Colonic mucosa (tissue), 4 donors: ENCODE measurements around the gene GRHL1. TPM values are rescaled to one million over a fixed set of nuclear protein-coding genes. Genes with fewer than 3 reads are reported as not detected.

Experiments used
- DNase-seq: peaks from one replicate; pipeline ENCODE4 v3.0.0-alpha.2; 2020
- H3K27ac ChIP-seq: fragments of 200-600 bp; one replicate; pipeline ENCODE4 v1.8.0; 2021
- H3K27me3 ChIP-seq: fragments of 200-600 bp; one replicate; pipeline ENCODE4 v1.8.0; 2021
- H3K36me3 ChIP-seq: fragments of 200-600 bp; one replicate; pipeline ENCODE4 v1.8.0; 2021
- H3K4me1 ChIP-seq: fragments of 200-600 bp; one replicate; pipeline ENCODE4 v1.8.0; 2021; ENCODE audit warnings: mild to moderate bottlenecking
- H3K4me3 ChIP-seq: fragments of 200-600 bp; one replicate; pipeline ENCODE4 v1.8.0; 2021
- H3K9ac ChIP-seq, 2 donors: one replicate each; pipeline ENCODE4 v1.7.0; 2013; ENCODE audit warnings: control low read depth in 2 of 2, low read depth in 2 of 2, low read length in 2 of 2
- H3K9me3 ChIP-seq: fragments of 200-600 bp; one replicate; pipeline ENCODE4 v1.8.0; 2021
- CTCF ChIP-seq: fragments of 200-600 bp; IDR thresholded peaks from one replicate; pipeline ENCODE4 v1.8.0; 2022; ENCODE audit warnings: antibody characterized with exemption, mild to moderate bottlenecking
- intact Hi-C: fragments of 100-400 bp; cut with DNase I; formaldehyde crosslinking; loops from one replicate; pipeline ENCODE4 v1.14.1; 2022
- total RNA-seq, 2 donors: library from RNA; stranded (reverse); fragmentation: NEBNext Ultra II Directional in 1 of 2; extraction: Animal tissue kit (Norgen Biotek cat#: 25700) in 1 of 2; gene quantifications; one replicate each; pipeline ENCODE4 v1.2.1, GENCODE V29; 2021
- donor health status: healthy.
- donor health status: DM: no; HTN: no; CAD: no.
- donor health status: DM: no; HTN: no; CAD: no.

GRHL1 gene
- total RNA-seq, 2 donors from 2014 or later = 1.6 to 1.9 TPM

GRCh38 chr2:9944330-9944758 is 7.1 kb upstream of the GRHL1 start:
- DNase-seq = no peak
- H3K9ac ChIP-seq = no peak overlapping the region
- no peak overlapping the region for H3K4me3 ChIP-seq
- no peaks in the 10 kb centered on the region for H3K36me3 ChIP-seq
- H3K27ac ChIP-seq = no peak overlapping the region
- no peak for TF ChIP-seq CTCF
- H3K4me1 ChIP-seq = peaks cover 4% of the 10 kb centered on the region
- intact Hi-C loops = no loop called here
- no peaks in the 10 kb centered on the region for H3K27me3 ChIP-seq
- no peaks in the 10 kb centered on the region for H3K9me3 ChIP-seq

GRCh38 chr2:9945596-9945995 is 5.9 kb upstream of the GRHL1 start:
- H3K4me3 ChIP-seq = no peak overlapping the region
- no peak overlapping the region for H3K27ac ChIP-seq
- DNase-seq = no peak
- no peaks in the 10 kb centered on the region for H3K4me1 ChIP-seq
- no peak overlapping the region for H3K9ac ChIP-seq
- no peaks in the 10 kb centered on the region for H3K36me3 ChIP-seq
- no peaks in the 10 kb centered on the region for H3K27me3 ChIP-seq
- TF ChIP-seq CTCF = no peak
- intact Hi-C loops = no loop called here
- no peaks in the 10 kb centered on the region for H3K9me3 ChIP-seq

GRCh38 chr2:9946076-9946475 is 5.4 kb upstream of the GRHL1 start:
- TF ChIP-seq CTCF = no peak
- no peaks in the 10 kb centered on the region for H3K9me3 ChIP-seq
- no peak overlapping the region for H3K9ac ChIP-seq
- intact Hi-C loops = no loop called here
- H3K27ac ChIP-seq = no peak overlapping the region
- no peaks in the 10 kb centered on the region for H3K36me3 ChIP-seq
- H3K4me3 ChIP-seq = no peak overlapping the region
- no peak for DNase-seq
- H3K27me3 ChIP-seq = no peaks in the 10 kb centered on the region
- no peaks in the 10 kb centered on the region for H3K4me1 ChIP-seq

GRCh38 chr2:9946818-9947217 is 4.7 kb upstream of the GRHL1 start:
- Histone ChIP-seq H3K27me3 (no peaks in the 10 kb centered on the region), H3K9ac (no peak overlapping the region), H3K36me3 (no peaks in the 10 kb centered on the region), H3K4me3 (no peak overlapping the region), H3K9me3 (no peaks in the 10 kb centered on the region), H3K4me1 (no peaks in the 10 kb centered on the region), H3K27ac (no peak overlapping the region)
- intact Hi-C loops = no loop called here
- TF ChIP-seq CTCF = no peak
- no peak for DNase-seq

GRCh38 chr2:9948721-9949120 is 2.8 kb upstream of the GRHL1 start:
- no peak for DNase-seq
- H3K4me3 ChIP-seq = no peak overlapping the region
- no peak overlapping the region for H3K27ac ChIP-seq
- intact Hi-C loops = no loop called here
- H3K4me1 ChIP-seq = no peaks in the 10 kb centered on the region
- no peak overlapping the region for H3K9ac ChIP-seq
- H3K27me3 ChIP-seq = no peaks in the 10 kb centered on the region
- H3K36me3 ChIP-seq = no peaks in the 10 kb centered on the region
- H3K9me3 ChIP-seq = no peaks in the 10 kb centered on the region
- TF ChIP-seq CTCF = no peak
